Measurements from ENCODE around the gene EXD3.

DNA sequence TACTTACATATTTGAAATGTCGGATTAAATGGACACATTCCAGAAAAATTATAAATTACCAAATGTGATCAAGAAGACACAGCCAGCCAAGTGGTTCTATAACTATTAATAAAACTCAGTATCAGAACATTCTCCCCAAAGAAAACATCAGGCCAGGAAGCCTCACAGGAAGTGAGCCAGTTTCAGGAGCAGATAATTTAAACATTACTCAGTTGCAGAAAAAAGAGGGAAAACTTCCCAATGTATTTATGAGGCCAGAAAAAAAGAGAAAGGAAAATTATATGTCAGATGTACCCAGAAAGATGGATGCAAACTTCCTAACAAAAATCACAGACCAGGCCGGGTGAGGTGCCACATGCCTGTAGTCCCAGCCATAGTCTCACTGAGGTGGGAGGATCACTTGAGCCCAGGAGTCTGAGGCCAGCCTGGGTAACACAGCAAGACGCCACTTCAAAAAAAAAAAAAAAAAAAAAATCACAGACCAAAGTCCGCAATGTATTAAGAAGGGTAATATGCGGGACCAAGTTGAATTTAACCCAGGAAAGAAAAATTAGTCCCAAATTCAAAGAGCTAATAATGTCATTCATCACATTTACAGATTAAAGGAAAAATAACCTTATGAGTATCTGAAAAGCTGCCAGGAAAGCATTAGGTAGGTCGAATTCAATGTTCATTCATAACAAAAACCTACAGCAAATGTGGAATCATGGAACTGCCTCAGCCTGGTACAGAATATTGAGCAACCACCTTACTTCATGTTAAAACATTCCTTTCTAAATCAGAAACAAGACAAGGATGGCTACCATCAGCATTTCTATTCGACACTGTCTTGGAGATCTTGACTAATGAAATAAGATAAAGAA is 83.7 kb downstream of the EXD3 start:
- TF ChIP-seq MXI1 (IDR thresholded peaks at IDR 0.05; ENCODE audit: borderline replicate concordance, low read depth, low read length) (no peak), RAD21 (IDR thresholded peaks at IDR 0.05; ENCODE audit: low read length) (no peak), POLR2A (IDR thresholded peaks at IDR 0.05; ENCODE audit: low read depth, low read length) (no peak), CTCF (conservative IDR thresholded peaks at IDR 0.05; ENCODE audit: low read depth, low read length) (no peak), MAFK (IDR thresholded peaks at IDR 0.05; ENCODE audit: low read depth, low read length) (no peak), CEBPB (IDR thresholded peaks at IDR 0.05; ENCODE audit: low read depth, low read length) (peak; percentile 70), FOS (IDR thresholded peaks at IDR 0.05; ENCODE audit: low read depth, low read length) (no peak), SMC3 (IDR thresholded peaks at IDR 0.05; ENCODE audit: low read depth, low read length) (no peak), NFE2L2 (IDR thresholded peaks at IDR 0.05; ENCODE audit: low read depth, low read length) (no peak), RCOR1 (IDR thresholded peaks at IDR 0.05; ENCODE audit: insufficient replicate concordance, low read length) (no peak), CHD1 (IDR thresholded peaks at IDR 0.05; ENCODE audit: low read depth, low read length) (no peak), ELK1 (IDR thresholded peaks at IDR 0.05; ENCODE audit: borderline replicate concordance, low read depth, low read length) (no peak), RFX5 (IDR thresholded peaks at IDR 0.05; ENCODE audit: low read depth, low read length) (no peak)
- TF ChIP-seq, protein P1, sequence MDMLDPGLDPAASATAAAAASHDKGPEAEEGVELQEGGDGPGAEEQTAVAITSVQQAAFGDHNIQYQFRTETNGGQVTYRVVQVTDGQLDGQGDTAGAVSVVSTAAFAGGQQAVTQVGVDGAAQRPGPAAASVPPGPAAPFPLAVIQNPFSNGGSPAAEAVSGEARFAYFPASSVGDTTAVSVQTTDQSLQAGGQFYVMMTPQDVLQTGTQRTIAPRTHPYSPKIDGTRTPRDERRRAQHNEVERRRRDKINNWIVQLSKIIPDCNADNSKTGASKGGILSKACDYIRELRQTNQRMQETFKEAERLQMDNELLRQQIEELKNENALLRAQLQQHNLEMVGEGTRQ (IDR thresholded peaks at IDR 0.05; ENCODE audit: low read depth, low read length), result no peak

Data from IMR-90 (cell line).